Measurements from ENCODE around the gene DSCAM.

DNA sequence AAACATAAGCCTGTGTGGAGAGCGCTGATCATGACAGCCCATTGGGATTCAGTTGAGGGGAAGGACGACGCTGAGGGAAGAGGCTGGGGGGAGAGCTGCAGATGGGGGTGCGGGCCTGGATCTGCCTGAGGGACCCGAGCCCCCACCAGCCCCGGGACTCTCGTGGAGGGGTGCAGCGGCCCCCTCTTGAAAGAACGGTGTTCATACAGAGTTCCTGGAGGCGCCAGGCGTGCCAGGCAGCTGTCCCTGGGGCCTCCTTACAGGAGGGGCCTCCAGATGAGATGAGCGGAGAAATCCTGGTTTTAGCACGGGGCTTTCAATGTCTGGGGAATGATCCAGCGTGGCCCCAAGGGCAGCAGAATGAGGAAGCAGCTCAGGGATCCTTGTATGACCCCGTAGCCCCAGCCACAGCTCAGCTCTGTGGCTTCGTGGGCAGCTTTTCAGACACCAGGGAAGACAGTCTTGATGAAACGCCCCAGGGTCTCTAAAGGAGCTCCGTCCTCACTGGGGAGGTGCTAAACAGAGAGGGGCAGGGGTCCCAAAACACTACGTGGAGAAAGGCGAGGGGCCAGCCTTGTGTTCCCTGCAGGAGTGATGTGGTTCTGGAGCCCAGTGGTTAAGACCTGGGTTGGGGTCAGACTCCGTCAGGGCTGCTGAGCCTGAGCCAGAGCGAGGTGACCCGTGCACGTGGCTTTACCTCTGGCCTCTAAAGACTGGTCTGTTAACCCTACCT is 7.2 kb upstream of the DSCAM start:
- TF ChIP-seq, protein P1, sequence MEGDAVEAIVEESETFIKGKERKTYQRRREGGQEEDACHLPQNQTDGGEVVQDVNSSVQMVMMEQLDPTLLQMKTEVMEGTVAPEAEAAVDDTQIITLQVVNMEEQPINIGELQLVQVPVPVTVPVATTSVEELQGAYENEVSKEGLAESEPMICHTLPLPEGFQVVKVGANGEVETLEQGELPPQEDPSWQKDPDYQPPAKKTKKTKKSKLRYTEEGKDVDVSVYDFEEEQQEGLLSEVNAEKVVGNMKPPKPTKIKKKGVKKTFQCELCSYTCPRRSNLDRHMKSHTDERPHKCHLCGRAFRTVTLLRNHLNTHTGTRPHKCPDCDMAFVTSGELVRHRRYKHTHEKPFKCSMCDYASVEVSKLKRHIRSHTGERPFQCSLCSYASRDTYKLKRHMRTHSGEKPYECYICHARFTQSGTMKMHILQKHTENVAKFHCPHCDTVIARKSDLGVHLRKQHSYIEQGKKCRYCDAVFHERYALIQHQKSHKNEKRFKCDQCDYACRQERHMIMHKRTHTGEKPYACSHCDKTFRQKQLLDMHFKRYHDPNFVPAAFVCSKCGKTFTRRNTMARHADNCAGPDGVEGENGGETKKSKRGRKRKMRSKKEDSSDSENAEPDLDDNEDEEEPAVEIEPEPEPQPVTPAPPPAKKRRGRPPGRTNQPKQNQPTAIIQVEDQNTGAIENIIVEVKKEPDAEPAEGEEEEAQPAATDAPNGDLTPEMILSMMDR (IDR thresholded peaks at IDR 0.05): no peak
- no peak for TF ChIP-seq POLR2A (IDR thresholded peaks at IDR 0.05)
